NCI-H82 treated with DMSO at 0.1 percent for 48 hours (cell line): ENCODE data around the gene TULP4.
"Not testable (repeated sequence)": the region's sequence is repeated elsewhere in the genome, so short reads cannot be mapped to it uniquely, and the experiment has no call there.

Experiments used
- DNase-seq: peaks from one replicate; lab custom pipeline; 2025; ENCODE audit not compliant: unreplicated experiment; lab: John Stamatoyannopoulos, UW

Gene TULP4

GRCh38 chr6:158460602-158461169 is 148.4 kb downstream of the TULP4 start:
- DNase-seq: no peak

- no peak for DNase-seq
These were observed 149.7 kb downstream of the TULP4 start for GRCh38 chr6:158461954-158462353.

GRCh38 chr6:158464483-158464882 is 152.2 kb downstream of the TULP4 start:
- no peak for DNase-seq

- DNase-seq: no peak
These were observed 153.0 kb downstream of the TULP4 start for GRCh38 chr6:158465257-158465656.

- no peak for DNase-seq
These were observed 153.5 kb downstream of the TULP4 start for GRCh38 chr6:158465747-158466146.

GRCh38 chr6:158467923-158468322 is 155.7 kb downstream of the TULP4 start:
- peak; percentile 22 for DNase-seq

- DNase-seq: peak; percentile 57
These were observed 156.4 kb downstream of the TULP4 start for GRCh38 chr6:158468666-158469065.

GRCh38 chr6:158470023-158470422 is 157.8 kb downstream of the TULP4 start:
- DNase-seq: not testable (repeated sequence)

- DNase-seq: no peak
These were observed 159.1 kb downstream of the TULP4 start for GRCh38 chr6:158471339-158471738.

GRCh38 chr6:158472447-158472846 is 160.2 kb downstream of the TULP4 start:
- peak; percentile 82 for DNase-seq

GRCh38 chr6:158474961-158475343 is 162.7 kb downstream of the TULP4 start:
- DNase-seq: no peak

- peak; percentile 89 for DNase-seq
These were observed 163.4 kb downstream of the TULP4 start for GRCh38 chr6:158475344-158476302.

- no peak for DNase-seq
These were observed 164.1 kb downstream of the TULP4 start for GRCh38 chr6:158476389-158476788.

- not testable (repeated sequence) for DNase-seq
These were observed 165.5 kb downstream of the TULP4 start for GRCh38 chr6:158477722-158478121.

- DNase-seq: no peak
These were observed 168.7 kb downstream of the TULP4 start for GRCh38 chr6:158480989-158481388.

GRCh38 chr6:158481690-158482473 is 169.6 kb downstream of the TULP4 start:
- no peak for DNase-seq

- DNase-seq: no peak
These were observed 173.2 kb downstream of the TULP4 start for GRCh38 chr6:158485431-158485830.

GRCh38 chr6:158487495-158487894 is 175.2 kb downstream of the TULP4 start:
- DNase-seq: no peak

- DNase-seq: no peak
These were observed 175.8 kb downstream of the TULP4 start for GRCh38 chr6:158488065-158488464.

GRCh38 chr6:158489441-158489840 is 177.2 kb downstream of the TULP4 start:
- DNase-seq: no peak

GRCh38 chr6:158492881-158493280 is 180.6 kb downstream of the TULP4 start:
- no peak for DNase-seq

GRCh38 chr6:158496700-158497099 is 184.4 kb downstream of the TULP4 start:
- no peak for DNase-seq
